ENCODE results near the gene MMP24.

MMP24 gene

GRCh38 chr20:35303735-35304491, 77.4 kb downstream of the MMP24 start:
- peak; percentile 96 for TF ChIP-seq CTCF (IDR thresholded peaks at IDR 0.05; ENCODE audit: insufficient read depth, low read length, poor library complexity, severe bottlenecking)
- H3K27me3 ChIP-seq (replicated peaks; ENCODE audit: control insufficient read depth, insufficient read depth, low read length): no peaks in the 10 kb centered on the region
- H3K4me3 ChIP-seq (replicated peaks; ENCODE audit: low read depth, low read length): no peak overlapping the region
- H3K36me3 ChIP-seq (ENCODE audit: control insufficient read depth, insufficient read depth, low read length): peaks cover 15% of the 10 kb centered on the region
- peak; percentile 70 for DNase-seq (ENCODE audit: extremely low read depth, insufficient read length)

- Histone ChIP-seq H3K36me3 (ENCODE audit: control insufficient read depth, insufficient read depth, low read length) (peaks cover 15% of the 10 kb centered on the region), H3K27me3 (replicated peaks; ENCODE audit: control insufficient read depth, insufficient read depth, low read length) (no peaks in the 10 kb centered on the region), H3K4me3 (replicated peaks; ENCODE audit: low read depth, low read length) (no peak overlapping the region)
- no peak for DNase-seq (ENCODE audit: extremely low read depth, insufficient read length)
- no peak for TF ChIP-seq CTCF (IDR thresholded peaks at IDR 0.05; ENCODE audit: insufficient read depth, low read length, poor library complexity, severe bottlenecking)
Measured at GRCh38 chr20:35304956-35305355, 78.5 kb downstream of the MMP24 start.

GRCh38 chr20:35305682-35306556, 79.4 kb downstream of the MMP24 start:
- Histone ChIP-seq H3K36me3 (ENCODE audit: control insufficient read depth, insufficient read depth, low read length) (peaks cover 15% of the 10 kb centered on the region), H3K4me3 (replicated peaks; ENCODE audit: low read depth, low read length) (no peak overlapping the region), H3K27me3 (replicated peaks; ENCODE audit: control insufficient read depth, insufficient read depth, low read length) (no peaks in the 10 kb centered on the region)
- no peak for DNase-seq (ENCODE audit: extremely low read depth, insufficient read length)
- TF ChIP-seq CTCF (IDR thresholded peaks at IDR 0.05; ENCODE audit: insufficient read depth, low read length, poor library complexity, severe bottlenecking): no peak

- Histone ChIP-seq H3K36me3 (ENCODE audit: control insufficient read depth, insufficient read depth, low read length) (peaks cover 15% of the 10 kb centered on the region), H3K27me3 (replicated peaks; ENCODE audit: control insufficient read depth, insufficient read depth, low read length) (no peaks in the 10 kb centered on the region), H3K4me3 (replicated peaks; ENCODE audit: low read depth, low read length) (no peak overlapping the region)
- peak; percentile 70 for TF ChIP-seq CTCF (IDR thresholded peaks at IDR 0.05; ENCODE audit: insufficient read depth, low read length, poor library complexity, severe bottlenecking)
- DNase-seq (ENCODE audit: extremely low read depth, insufficient read length): no peak
Measured at GRCh38 chr20:35306931-35307517, 80.5 kb downstream of the MMP24 start.

GRCh38 chr20:35307666-35308653, 81.5 kb downstream of the MMP24 start:
- DNase-seq (ENCODE audit: extremely low read depth, insufficient read length): no peak
- TF ChIP-seq CTCF (IDR thresholded peaks at IDR 0.05; ENCODE audit: insufficient read depth, low read length, poor library complexity, severe bottlenecking): no peak
- peaks cover 14% of the 10 kb centered on the region for H3K36me3 ChIP-seq (ENCODE audit: control insufficient read depth, insufficient read depth, low read length)
- no peaks in the 10 kb centered on the region for H3K27me3 ChIP-seq (replicated peaks; ENCODE audit: control insufficient read depth, insufficient read depth, low read length)
- no peak overlapping the region for H3K4me3 ChIP-seq (replicated peaks; ENCODE audit: low read depth, low read length)
